ENCODE measurements around the gene C9orf72.

GRCh38 chr9:27581826-27582225, 8.5 kb upstream of the C9orf72 start:
- TF ChIP-seq CTCF (IDR thresholded peaks at IDR 0.05) = no peak
- TF ChIP-seq EP300 (IDR thresholded peaks at IDR 0.05) = no peak
